PC-3 (cell line): ENCODE data around the gene FAM107A. TPM values are rescaled to one million over a fixed set of nuclear protein-coding genes. Genes with fewer than 3 reads are reported as not detected.
A peak's percentile ranks its signal among the peaks of the same experiment; 100 is the strongest.

Experiments
- ATAC-seq: fragments of 200-7000 bp; cut with Tn5 transposase; 2 replicates; pipeline ENCODE4 v1.9.1; 2020; ENCODE audit warnings: mild to moderate bottlenecking, moderate library complexity
- BruUV-seq: library from RNA; stranded (reverse); fragments of 400-500 nt; replicated peaks from 2 replicates; lab custom pipeline; 2021; lab: Mats Ljungman, UMichigan
- CTCF ChIA-PET: fragments of 300-600 bp; sonication (Branson Sonifier 250); formaldehyde crosslinking; loops from one replicate; lab custom pipeline; 2022; ENCODE audit warnings: antibody characterized with exemption; lab: Charles Lee
- POLR2A ChIA-PET: fragments of 300-600 bp; sonication (Branson Sonifier 250); formaldehyde crosslinking; loops from one replicate; lab custom pipeline; 2022; ENCODE audit warnings: antibody characterized with exemption; ENCODE audit not compliant: unreplicated experiment; lab: Charles Lee
- DNase-seq: peaks from one replicate; pipeline ENCODE4 v3.0.0-alpha.2; 2015
- H2AFZ ChIP-seq: fragments of 300-600 bp; sonication (generic); 2 replicates; pipeline ENCODE4 v1.6.0; 2016; ENCODE audit warnings: antibody characterized with exemption, low read length
- H3F3A ChIP-seq: fragments of 300-600 bp; sonication (generic); one replicate; pipeline ENCODE4 v1.6.0; 2017; ENCODE audit warnings: antibody characterized with exemption, low read length, control low read depth, mild to moderate bottlenecking; ENCODE audit not compliant: unreplicated experiment
- H3K27ac ChIP-seq: fragments of 300-600 bp; sonication (generic); 2 replicates; pipeline ENCODE4 v1.5.1; 2016; ENCODE audit warnings: mild to moderate bottlenecking, low read length
- H3K27me3 ChIP-seq: fragments of 300-600 bp; sonication (generic); 2 replicates; pipeline ENCODE4 v1.6.1; 2016; ENCODE audit warnings: low read length, mixed read lengths
- H3K36me3 ChIP-seq: fragments of 300-600 bp; sonication (generic); 2 replicates; pipeline ENCODE4 v1.6.1; 2016; ENCODE audit warnings: low read depth, mixed run types, low read length, mixed read lengths
- H3K4me1 ChIP-seq: fragments of 300-600 bp; sonication (generic); 2 replicates; pipeline ENCODE4 v1.5.1; 2016; ENCODE audit warnings: low read length; ENCODE audit not compliant: insufficient read depth
- H3K4me2 ChIP-seq: fragments of 300-600 bp; sonication (generic); 2 replicates; pipeline ENCODE4 v1.6.0; 2016; ENCODE audit warnings: low read length
- H3K4me3 ChIP-seq: fragments of 300-600 bp; sonication (generic); 2 replicates; pipeline ENCODE4 v1.5.1; 2016; ENCODE audit warnings: mild to moderate bottlenecking, low read length, mixed read lengths
- H3K79me2 ChIP-seq: fragments of 300-600 bp; sonication (generic); 2 replicates; pipeline ENCODE4 v1.6.1; 2017; ENCODE audit warnings: low read length, mixed read lengths
- H3K9ac ChIP-seq: fragments of 300-600 bp; sonication (generic); 2 replicates; pipeline ENCODE4 v1.6.0; 2016; ENCODE audit warnings: mild to moderate bottlenecking, low read length
- H3K9me2 ChIP-seq: fragments of 300-600 bp; sonication (generic); replicated peaks from 2 replicates; pipeline ENCODE4 v1.6.1; 2016; ENCODE audit warnings: mixed run types, low read length, mixed read lengths
- H3K9me3 ChIP-seq: fragments of 300-600 bp; sonication (generic); 2 replicates; pipeline ENCODE4 v1.6.1; 2016; ENCODE audit warnings: low read length, mixed read lengths
- H4K20me1 ChIP-seq: fragments of 300-600 bp; sonication (generic); 2 replicates; pipeline ENCODE4 v1.6.1; 2016; ENCODE audit warnings: low read length, mixed read lengths
- CTCF ChIP-seq: fragments of 300-600 bp; sonication (generic); conservative IDR thresholded peaks from 2 replicates; pipeline ENCODE4 v1.5.1; 2017; ENCODE audit warnings: antibody characterized with exemption, low read depth, mild to moderate bottlenecking, low read length
- EZH2 ChIP-seq: fragments of 300-600 bp; sonication (generic); IDR thresholded peaks from one replicate; pipeline ENCODE4 v1.6.1; 2017; ENCODE audit warnings: antibody characterized with exemption, mild to moderate bottlenecking, low read length; ENCODE audit not compliant: unreplicated experiment
- EZH2phosphoT487 ChIP-seq: fragments of 300-600 bp; sonication (generic); IDR thresholded peaks from 2 replicates; pipeline ENCODE4 v1.6.1; 2018; ENCODE audit warnings: mild to moderate bottlenecking, antibody characterized with exemption, low read length, borderline replicate concordance
- intact Hi-C: fragments of 100-400 bp; cut with micrococcal nuclease; formaldehyde crosslinking; loops from 2 replicates; pipeline ENCODE4 v1.9.0; 2023
- total RNA-seq: library from RNA; depleted of rRNA; stranded (reverse); fragments of >200 nt; gene quantifications from 2 replicates; pipeline ENCODE4 v1.2.3, GENCODE V29; 2014

FAM107A gene
- total RNA-seq, 1 experiment from 2014 or later: 0.07 TPM

- Histone ChIP-seq H3K27me3 (no peaks in the 10 kb centered on the region), H3K27ac (no peak overlapping the region), H2AFZ (no peak overlapping the region), H3K4me2 (no peak overlapping the region), H3K4me3 (no peak overlapping the region), H3K9me3 (no peaks in the 10 kb centered on the region), H3K9ac (no peak overlapping the region), H3F3A (no peaks in the 10 kb centered on the region), H3K79me2 (no peaks in the 10 kb centered on the region), H3K36me3 (no peaks in the 10 kb centered on the region), H3K4me1 (peaks cover 25% of the 10 kb centered on the region), H3K9me2 (no peaks in the 10 kb centered on the region), H4K20me1 (no peaks in the 10 kb centered on the region)
- DNase-seq (no peak), ATAC-seq (no peak)
- no TSS peak for BruUV-seq
- TF ChIP-seq EZH2 (no peak), EZH2phosphoT487 (no peak), CTCF (no peak)
- intact Hi-C loops: no loop called here
- ChIA-PET POLR2A (interaction anchor here (0.6 kb wide), 1 partner anchor 477 kb away, joined by 5 read pairs; no protein-coding TSS in a partner anchor), CTCF (interaction anchor here (0.6 kb wide), 1 partner anchor 19 kb away, joined by 15 read pairs; no protein-coding TSS in a partner anchor)
Observed at GRCh38 chr3:58612830-58613229, 35.6 kb upstream of the FAM107A start.

GRCh38 chr3:58609990-58610389 is 32.8 kb upstream of the FAM107A start:
- BruUV-seq: no TSS peak
- H3K9me3 ChIP-seq: no peaks in the 10 kb centered on the region
- DNase-seq: peak; percentile 34
- H3K36me3 ChIP-seq: no peaks in the 10 kb centered on the region
- no peaks in the 10 kb centered on the region for H3K27me3 ChIP-seq
- no peaks in the 10 kb centered on the region for H3F3A ChIP-seq
- no peak overlapping the region for H2AFZ ChIP-seq
- H3K79me2 ChIP-seq: no peaks in the 10 kb centered on the region
- H3K4me2 ChIP-seq: peak overlapping the region; percentile 71; the same call in 1 of the 2 replicates
- ChIA-PET CTCF (no interaction called here), POLR2A (no interaction called here)
- intact Hi-C loops: no loop called here
- H3K4me3 ChIP-seq: no peak overlapping the region
- peaks cover 34% of the 10 kb centered on the region for H3K4me1 ChIP-seq
- no peak for ATAC-seq
- no peaks in the 10 kb centered on the region for H3K9me2 ChIP-seq
- peak overlapping the region; percentile 98 for H3K27ac ChIP-seq
- no peaks in the 10 kb centered on the region for H4K20me1 ChIP-seq
- H3K9ac ChIP-seq: peak overlapping the region; percentile 72; the same call in 1 of the 2 replicates
- TF ChIP-seq EZH2 (no peak), EZH2phosphoT487 (no peak), CTCF (no peak)

GRCh38 chr3:58608648-58609047 is 31.5 kb upstream of the FAM107A start:
- peaks cover 34% of the 10 kb centered on the region for H3K4me1 ChIP-seq
- ATAC-seq (peak; percentile 85), DNase-seq (peak; percentile 96)

More at GRCh38 chr3:58608648-58609047, 31.5 kb upstream of the FAM107A start:
- no peaks in the 10 kb centered on the region for H3K36me3 ChIP-seq
- H3F3A ChIP-seq: no peaks in the 10 kb centered on the region
- H3K9me2 ChIP-seq: no peaks in the 10 kb centered on the region
- intact Hi-C loops: loop anchor here (1.0 kb wide), 2 partner anchors 21 to 40 kb away; no protein-coding TSS in a partner anchor
- no peaks in the 10 kb centered on the region for H3K9me3 ChIP-seq
- H3K4me2 ChIP-seq: peak overlapping the region; percentile 71
- POLR2A ChIA-PET: no interaction called here
- H2AFZ ChIP-seq: 0 out of 2 replicates have a peak overlapping the region, but pooled peaks have one; percentile 23
- no peaks in the 10 kb centered on the region for H3K27me3 ChIP-seq
- H4K20me1 ChIP-seq: no peaks in the 10 kb centered on the region
- peak overlapping the region; percentile 88 for H3K9ac ChIP-seq
- H3K4me3 ChIP-seq: peak overlapping the region; percentile 27; the same call in 1 of the 2 replicates
- BruUV-seq: no TSS peak
- H3K27ac ChIP-seq: peak overlapping the region; percentile 98
- TF ChIP-seq EZH2 (no peak), EZH2phosphoT487 (no peak), CTCF (no peak)
- CTCF ChIA-PET: interaction anchor here (0.5 to 0.6 kb wide), 3 partner anchors 19 to 444 kb away, joined by 3 to 6 read pairs (median 3); no protein-coding TSS in a partner anchor
- H3K79me2 ChIP-seq: no peaks in the 10 kb centered on the region
